BLaER1 (cell line): ENCODE measurements around the gene DDX41.

Experiments
- H3K27ac ChIP-seq: shearing (Covaris generic); formaldehyde crosslinking; 2 replicates; pipeline ENCODE4 v1.8.1; 2022
- H3K27me3 ChIP-seq: shearing (Covaris generic); formaldehyde crosslinking; 2 replicates; pipeline ENCODE4 v1.8.1; 2022
- H3K36me3 ChIP-seq: shearing (Covaris generic); formaldehyde crosslinking; 2 replicates; pipeline ENCODE4 v1.8.1; 2022
- H3K4me1 ChIP-seq: shearing (Covaris generic); formaldehyde crosslinking; 2 replicates; pipeline ENCODE4 v1.8.1; 2022
- H3K4me2 ChIP-seq: shearing (Covaris generic); formaldehyde crosslinking; 2 replicates; pipeline ENCODE4 v1.8.1; 2022
- H3K4me3 ChIP-seq: shearing (Covaris generic); formaldehyde crosslinking; 2 replicates; pipeline ENCODE4 v1.8.1; 2022
- H3K9ac ChIP-seq: shearing (Covaris generic); formaldehyde crosslinking; 2 replicates; pipeline ENCODE4 v1.8.1; 2022
- H3K9me3 ChIP-seq: shearing (Covaris generic); formaldehyde crosslinking; 2 replicates; pipeline ENCODE4 v1.8.1; 2022
- H4K20me1 ChIP-seq: shearing (Covaris generic); formaldehyde crosslinking; 2 replicates; pipeline ENCODE4 v1.8.1; 2022
- Cebpa-rat ChIP-seq: shearing (Covaris generic); IDR thresholded peaks from 2 replicates; pipeline ENCODE4 v1.8.1; 2022

Gene DDX41

GRCh38 chr5:177508221-177508611 lies 8.5 kb downstream of the DDX41 start:
- peak overlapping the region; percentile 98 for H3K4me2 ChIP-seq
- peak overlapping the region; percentile 99 for H3K27ac ChIP-seq
- H3K4me3 ChIP-seq = peak overlapping the region; percentile 91
- H3K27me3 ChIP-seq = no peaks in the 10 kb centered on the region
- peaks cover 78% of the 10 kb centered on the region for H3K4me1 ChIP-seq
- H4K20me1 ChIP-seq = peaks cover 40% of the 10 kb centered on the region
- no peak for TF ChIP-seq Cebpa-rat
- no peaks in the 10 kb centered on the region for H3K9me3 ChIP-seq
- H3K9ac ChIP-seq = peak overlapping the region; percentile 99
- peaks cover 79% of the 10 kb centered on the region for H3K36me3 ChIP-seq

GRCh38 chr5:177507596-177508220 lies 9.1 kb downstream of the DDX41 start:
- no peak for TF ChIP-seq Cebpa-rat
- Histone ChIP-seq H3K4me1 (peaks cover 78% of the 10 kb centered on the region), H3K4me2 (peak overlapping the region; percentile 98), H3K9me3 (no peaks in the 10 kb centered on the region), H4K20me1 (peaks cover 45% of the 10 kb centered on the region), H3K4me3 (peak overlapping the region; percentile 91), H3K27me3 (no peaks in the 10 kb centered on the region), H3K9ac (peak overlapping the region; percentile 99), H3K36me3 (peaks cover 79% of the 10 kb centered on the region), H3K27ac (peak overlapping the region; percentile 99)

DNA sequence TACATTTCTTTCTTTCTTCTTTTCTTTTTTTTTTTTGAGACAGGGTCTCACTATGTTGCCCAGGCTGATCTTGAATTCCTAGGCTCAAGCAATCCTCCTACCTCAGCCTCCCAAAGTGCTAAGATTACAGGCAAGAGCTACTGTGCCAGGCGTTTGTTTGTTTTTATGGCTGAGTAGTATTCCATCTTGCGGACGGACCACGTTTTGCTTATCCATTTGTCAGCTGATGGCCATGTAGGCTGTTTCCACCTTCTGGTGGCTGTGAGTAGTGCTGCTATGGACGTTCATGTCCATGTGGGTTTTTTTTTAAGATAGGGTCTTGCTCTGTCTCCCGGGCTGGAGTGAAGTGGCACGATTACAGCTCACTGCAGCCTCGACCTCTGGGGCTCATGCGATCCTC lies 9.6 kb downstream of the DDX41 start:
- TF ChIP-seq Cebpa-rat = no peak
- H3K4me1 ChIP-seq = peaks cover 78% of the 10 kb centered on the region
- H3K27me3 ChIP-seq = no peaks in the 10 kb centered on the region
- H3K9ac ChIP-seq = peak overlapping the region; percentile 99
- H3K9me3 ChIP-seq = no peaks in the 10 kb centered on the region
- peak overlapping the region; percentile 98 for H3K4me2 ChIP-seq
- peaks cover 76% of the 10 kb centered on the region for H3K36me3 ChIP-seq
- peak overlapping the region; percentile 91 for H3K4me3 ChIP-seq
- H4K20me1 ChIP-seq = peaks cover 50% of the 10 kb centered on the region
- H3K27ac ChIP-seq = peak overlapping the region; percentile 99

GRCh38 chr5:177505075-177505474 lies 11.7 kb downstream of the DDX41 start:
- H3K4me1 ChIP-seq = peaks cover 78% of the 10 kb centered on the region
- no peaks in the 10 kb centered on the region for H3K9me3 ChIP-seq
- H3K4me2 ChIP-seq = peak overlapping the region; percentile 98
- H4K20me1 ChIP-seq = peaks cover 63% of the 10 kb centered on the region
- TF ChIP-seq Cebpa-rat = no peak
- peak overlapping the region; percentile 71 for H3K9ac ChIP-seq
- peak overlapping the region; percentile 72 for H3K27ac ChIP-seq
- no peaks in the 10 kb centered on the region for H3K27me3 ChIP-seq
- peaks cover 63% of the 10 kb centered on the region for H3K36me3 ChIP-seq
- peak overlapping the region; percentile 39; the same call in 1 of the 2 replicates for H3K4me3 ChIP-seq

GRCh38 chr5:177504086-177505056 lies 12.4 kb downstream of the DDX41 start:
- Histone ChIP-seq H3K4me3 (peak overlapping the region; percentile 39; the same call in 1 of the 2 replicates), H3K27me3 (no peaks in the 10 kb centered on the region), H3K4me1 (peaks cover 83% of the 10 kb centered on the region), H3K27ac (peak overlapping the region; percentile 72), H3K9me3 (no peaks in the 10 kb centered on the region), H4K20me1 (peaks cover 63% of the 10 kb centered on the region), H3K4me2 (peak overlapping the region; percentile 98), H3K36me3 (peaks cover 63% of the 10 kb centered on the region), H3K9ac (peak overlapping the region; percentile 71)
- no peak for TF ChIP-seq Cebpa-rat

GRCh38 chr5:177503351-177504085 lies 13.2 kb downstream of the DDX41 start:
- Histone ChIP-seq H4K20me1 (peaks cover 63% of the 10 kb centered on the region), H3K9me3 (no peaks in the 10 kb centered on the region), H3K4me3 (peak overlapping the region; percentile 28; the same call in 1 of the 2 replicates), H3K9ac (peak overlapping the region; percentile 71), H3K27ac (peak overlapping the region; percentile 72), H3K27me3 (no peaks in the 10 kb centered on the region), H3K4me2 (peak overlapping the region; percentile 98), H3K4me1 (peaks cover 91% of the 10 kb centered on the region), H3K36me3 (peaks cover 61% of the 10 kb centered on the region)
- no peak for TF ChIP-seq Cebpa-rat

DNA sequence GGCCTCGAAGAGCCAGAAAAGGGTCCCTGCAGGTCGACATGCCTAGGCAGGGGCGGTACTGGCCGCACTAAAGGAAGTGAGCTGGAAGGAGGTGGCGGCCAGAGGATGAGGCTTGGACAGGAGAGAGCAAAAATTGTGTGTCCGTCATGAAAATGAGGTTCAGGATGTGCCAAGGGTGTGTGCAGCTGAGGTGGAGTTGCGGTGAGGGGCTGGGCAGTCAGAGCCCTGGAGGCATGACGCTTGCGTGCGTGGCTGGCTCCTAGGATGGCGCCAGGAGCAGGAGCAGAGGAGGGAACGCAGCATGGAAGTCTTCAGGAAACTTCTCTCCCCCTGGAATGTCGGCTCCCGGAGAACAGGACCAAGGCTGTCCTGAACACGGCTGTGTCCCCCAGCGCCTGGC lies 13.9 kb downstream of the DDX41 start:
- peak overlapping the region; percentile 28; the same call in 1 of the 2 replicates for H3K4me3 ChIP-seq
- H4K20me1 ChIP-seq = peaks cover 63% of the 10 kb centered on the region
- no peaks in the 10 kb centered on the region for H3K27me3 ChIP-seq
- H3K27ac ChIP-seq = peak overlapping the region; percentile 72
- peak overlapping the region; percentile 71 for H3K9ac ChIP-seq
- H3K4me2 ChIP-seq = peak overlapping the region; percentile 98
- no peaks in the 10 kb centered on the region for H3K9me3 ChIP-seq
- no peak for TF ChIP-seq Cebpa-rat
- peaks cover 98% of the 10 kb centered on the region for H3K4me1 ChIP-seq
- peaks cover 55% of the 10 kb centered on the region for H3K36me3 ChIP-seq

DNA sequence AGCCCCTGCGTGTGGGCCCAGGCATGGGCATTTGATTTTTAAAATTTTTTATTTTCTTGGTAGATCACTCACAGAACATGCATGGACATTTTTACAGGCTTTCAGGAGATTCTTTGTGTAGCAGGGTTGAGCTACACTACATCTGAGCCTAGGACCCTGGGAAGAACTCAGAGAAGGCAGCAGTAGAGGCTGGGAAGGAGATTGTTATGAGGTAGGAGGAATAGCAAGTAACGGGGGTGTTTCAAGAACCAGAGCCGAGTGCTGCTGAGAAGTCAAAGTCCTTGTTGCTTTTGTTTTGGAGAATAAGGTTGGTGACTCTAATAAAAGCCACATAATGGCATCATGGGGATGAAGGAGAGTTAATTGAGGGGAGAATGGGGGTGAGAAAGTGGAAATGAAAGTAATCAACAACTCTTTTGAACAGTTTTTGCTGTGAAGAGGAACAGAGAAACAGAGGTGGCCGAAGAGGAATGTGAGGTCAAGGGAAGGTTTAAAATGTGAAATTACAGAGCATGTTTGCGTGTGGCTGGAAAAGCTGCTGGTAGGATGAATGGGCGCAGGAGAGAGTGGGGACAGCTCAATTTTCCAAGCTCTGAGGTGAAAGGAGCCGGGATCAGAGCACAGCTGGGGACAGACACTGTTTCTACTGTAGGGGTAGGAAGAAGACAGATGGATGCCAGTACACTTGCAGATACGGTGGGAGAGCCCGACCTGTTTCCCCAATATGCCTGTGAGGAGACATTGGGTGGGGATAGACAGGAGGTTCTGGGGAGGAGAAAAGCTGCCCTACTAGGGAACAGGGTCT lies 14.7 kb downstream of the DDX41 start:
- peak overlapping the region; percentile 98 for H3K4me2 ChIP-seq

More for the DNA sequence above, 14.7 kb downstream of the DDX41 start:
- Histone ChIP-seq H3K27ac (peak overlapping the region; percentile 72), H3K36me3 (peaks cover 47% of the 10 kb centered on the region), H3K9ac (peak overlapping the region; percentile 71), H3K4me3 (peak overlapping the region; percentile 28; the same call in 1 of the 2 replicates), H4K20me1 (peaks cover 64% of the 10 kb centered on the region), H3K27me3 (no peaks in the 10 kb centered on the region), H3K9me3 (no peaks in the 10 kb centered on the region), H3K4me1 (peaks cover 93% of the 10 kb centered on the region)
- no peak for TF ChIP-seq Cebpa-rat
